PC-9 (cell line): ENCODE data around the gene GULP1. TPM values are rescaled to one million over a fixed set of nuclear protein-coding genes. Genes with fewer than 3 reads are reported as not detected.

Experiments used
- BruUV-seq: library from RNA; stranded (reverse); fragments of 400-500 nt; replicated peaks from 2 replicates; lab custom pipeline; 2021; lab: Mats Ljungman, UMichigan
- CTCF ChIA-PET: fragments of 300-600 bp; sonication (Branson Sonifier 250); formaldehyde crosslinking; loops from one replicate; lab custom pipeline; 2022; ENCODE audit warnings: antibody characterized with exemption; lab: Charles Lee
- POLR2A ChIA-PET: fragments of 300-600 bp; sonication (Branson Sonifier 250); formaldehyde crosslinking; loops from one replicate; lab custom pipeline; 2022; ENCODE audit warnings: antibody characterized with exemption; ENCODE audit not compliant: unreplicated experiment; lab: Charles Lee
- DNase-seq, 2 experiments: peaks; one replicate each; pipeline versions ENCODE4 v3.0.0 to v3.0.0-alpha.2; 2015 to 2022; ENCODE audit warnings: mixed read lengths in 1 of 2
- H2AFZ ChIP-seq: fragments of 200-600 bp; sonication (generic); 2 replicates; pipeline ENCODE4 v1.8.1; 2017; ENCODE audit warnings: antibody characterized with exemption
- H3F3A ChIP-seq: fragments of 200-600 bp; sonication (generic); 2 replicates; pipeline ENCODE4 v1.8.1; 2017; ENCODE audit warnings: antibody characterized with exemption, mild to moderate bottlenecking, low read depth; ENCODE audit not compliant: insufficient read depth
- H3K27ac ChIP-seq: fragments of 200-600 bp; sonication (generic); 2 replicates; pipeline ENCODE4 v1.6.1; 2016; ENCODE audit warnings: mixed run types
- H3K27me3 ChIP-seq: fragments of 200-600 bp; sonication (generic); 2 replicates; pipeline ENCODE4 v1.6.1; 2016; ENCODE audit warnings: low read depth, mixed run types; ENCODE audit not compliant: insufficient read depth
- H3K36me3 ChIP-seq: fragments of 200-600 bp; sonication (generic); 2 replicates; pipeline ENCODE4 v1.6.1; 2016; ENCODE audit warnings: low read depth, mixed run types
- H3K4me1 ChIP-seq: fragments of 200-600 bp; sonication (generic); replicated peaks from 2 replicates; pipeline ENCODE4 v1.6.1; 2016; ENCODE audit warnings: mixed run types; ENCODE audit not compliant: insufficient read depth
- H3K4me2 ChIP-seq: fragments of 200-600 bp; sonication (generic); 2 replicates; pipeline ENCODE4 v1.6.1; 2017; ENCODE audit warnings: mixed run types
- H3K4me3 ChIP-seq: fragments of 200-600 bp; sonication (generic); 2 replicates; pipeline ENCODE4 v1.6.1; 2016; ENCODE audit warnings: mixed run types
- H3K79me2 ChIP-seq: fragments of 200-600 bp; sonication (generic); 2 replicates; pipeline ENCODE4 v1.6.1; 2017; ENCODE audit warnings: low read depth, mixed run types
- H3K9me2 ChIP-seq: fragments of 200-600 bp; sonication (generic); 2 replicates; pipeline ENCODE4 v1.8.1; 2017; ENCODE audit warnings: mild to moderate bottlenecking; ENCODE audit not compliant: insufficient read depth
- H3K9me3 ChIP-seq: fragments of 200-600 bp; sonication (generic); 2 replicates; pipeline ENCODE4 v1.8.1; 2016; ENCODE audit warnings: low read depth; ENCODE audit not compliant: insufficient read depth
- H4K20me1 ChIP-seq: fragments of 200-600 bp; sonication (generic); 2 replicates; pipeline ENCODE4 v1.8.1; 2017; ENCODE audit not compliant: insufficient read depth
- EZH2 ChIP-seq: fragments of 200-600 bp; sonication (generic); IDR thresholded peaks from 2 replicates; pipeline ENCODE4 v1.8.0; 2017; ENCODE audit warnings: antibody characterized with exemption, low read depth
- intact Hi-C: fragments of 100-400 bp; cut with micrococcal nuclease; formaldehyde crosslinking; loops from one replicate; pipeline ENCODE4 v1.10.0; 2022; ENCODE audit not compliant: unreplicated experiment
- total RNA-seq: library from RNA; stranded (reverse); gene quantifications from 2 replicates; pipeline ENCODE4 v1.2.3, GENCODE V29; 2021
- TF ChIP-seq, protein P1 (sequence below): fragments of 200-600 bp; sonication (generic); conservative IDR thresholded peaks from 2 replicates; pipeline ENCODE4 v1.6.1; 2017; ENCODE audit warnings: mixed run types, antibody characterized with exemption, mild to moderate bottlenecking, moderate library complexity

GULP1 gene
- total RNA-seq, 1 experiment from 2014 or later: 38.0 TPM

DNA sequence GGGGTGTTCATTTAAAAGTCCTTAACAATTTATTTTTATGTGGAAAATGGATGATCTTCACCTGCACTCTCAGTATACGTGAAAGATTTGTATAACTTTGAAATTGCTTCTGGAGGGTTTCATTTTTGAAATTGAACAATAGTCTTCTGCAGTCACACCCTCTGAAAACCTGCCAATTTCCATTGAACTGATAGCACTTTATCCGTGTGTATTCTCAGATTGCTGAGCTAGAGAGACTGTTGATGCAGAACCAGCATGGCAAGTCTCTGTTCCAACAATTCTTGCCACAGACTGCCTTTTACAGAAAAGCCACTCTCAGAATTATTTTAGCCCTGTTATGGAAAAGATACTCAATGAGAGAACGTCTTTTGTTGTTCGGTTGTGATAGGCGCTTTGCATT is 6.6 kb upstream of the GULP1 start:
- no peak overlapping the region for H3K27ac ChIP-seq
- H3K4me2 ChIP-seq: no peak overlapping the region
- no peak overlapping the region for H3K4me3 ChIP-seq
- H3K4me1 ChIP-seq: no peaks in the 10 kb centered on the region
- no peaks in the 10 kb centered on the region for H4K20me1 ChIP-seq
- H3F3A ChIP-seq: no peaks in the 10 kb centered on the region
- no peaks in the 10 kb centered on the region; the same call in 1 of the 2 replicates for H3K9me3 ChIP-seq
- no peaks in the 10 kb centered on the region for H3K9me2 ChIP-seq
- H3K36me3 ChIP-seq: no peaks in the 10 kb centered on the region
- no peaks in the 10 kb centered on the region for H3K79me2 ChIP-seq
- H3K27me3 ChIP-seq: no peaks in the 10 kb centered on the region
- H2AFZ ChIP-seq: no peak overlapping the region
- TF ChIP-seq, protein P1, sequence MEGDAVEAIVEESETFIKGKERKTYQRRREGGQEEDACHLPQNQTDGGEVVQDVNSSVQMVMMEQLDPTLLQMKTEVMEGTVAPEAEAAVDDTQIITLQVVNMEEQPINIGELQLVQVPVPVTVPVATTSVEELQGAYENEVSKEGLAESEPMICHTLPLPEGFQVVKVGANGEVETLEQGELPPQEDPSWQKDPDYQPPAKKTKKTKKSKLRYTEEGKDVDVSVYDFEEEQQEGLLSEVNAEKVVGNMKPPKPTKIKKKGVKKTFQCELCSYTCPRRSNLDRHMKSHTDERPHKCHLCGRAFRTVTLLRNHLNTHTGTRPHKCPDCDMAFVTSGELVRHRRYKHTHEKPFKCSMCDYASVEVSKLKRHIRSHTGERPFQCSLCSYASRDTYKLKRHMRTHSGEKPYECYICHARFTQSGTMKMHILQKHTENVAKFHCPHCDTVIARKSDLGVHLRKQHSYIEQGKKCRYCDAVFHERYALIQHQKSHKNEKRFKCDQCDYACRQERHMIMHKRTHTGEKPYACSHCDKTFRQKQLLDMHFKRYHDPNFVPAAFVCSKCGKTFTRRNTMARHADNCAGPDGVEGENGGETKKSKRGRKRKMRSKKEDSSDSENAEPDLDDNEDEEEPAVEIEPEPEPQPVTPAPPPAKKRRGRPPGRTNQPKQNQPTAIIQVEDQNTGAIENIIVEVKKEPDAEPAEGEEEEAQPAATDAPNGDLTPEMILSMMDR: no peak
- no peak for TF ChIP-seq EZH2
- ChIA-PET POLR2A (no interaction called here), CTCF (no interaction called here)
- DNase-seq: no peak
- intact Hi-C loops: no loop called here
- no TSS peak for BruUV-seq

DNA sequence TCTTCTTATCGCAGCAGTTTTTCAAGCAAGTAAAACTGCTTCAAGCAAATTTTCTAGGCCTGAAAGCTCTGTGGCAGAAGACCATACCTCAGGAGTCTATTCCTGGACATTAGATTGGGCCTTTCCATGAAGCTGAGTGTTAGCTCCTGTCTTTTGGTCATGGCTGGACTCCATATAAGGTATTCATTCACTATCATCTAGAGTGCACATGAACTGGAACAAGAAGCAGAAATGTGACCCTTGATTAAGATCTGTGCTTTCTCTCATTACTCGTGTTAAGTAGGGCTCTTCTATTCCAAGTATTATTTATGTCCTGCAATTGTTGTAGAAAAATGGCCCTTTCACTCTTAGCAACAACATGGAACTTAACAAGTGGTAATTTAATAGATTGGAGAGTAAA is 5.9 kb upstream of the GULP1 start:
- ChIA-PET CTCF (no interaction called here), POLR2A (no interaction called here)
- DNase-seq: no peak
- intact Hi-C loops: no loop called here
- Histone ChIP-seq H2AFZ (no peak overlapping the region), H3K79me2 (no peaks in the 10 kb centered on the region), H3K36me3 (no peaks in the 10 kb centered on the region), H4K20me1 (no peaks in the 10 kb centered on the region), H3K27ac (no peak overlapping the region), H3K4me2 (no peak overlapping the region), H3K9me2 (no peaks in the 10 kb centered on the region), H3K4me1 (0 out of 2 replicates have a peak, but pooled peaks cover 5% of the 10 kb centered on the region), H3K4me3 (no peak overlapping the region), H3K27me3 (no peaks in the 10 kb centered on the region), H3K9me3 (no peaks in the 10 kb centered on the region; the same call in 1 of the 2 replicates), H3F3A (no peaks in the 10 kb centered on the region)
- TF ChIP-seq, protein P1: no peak
- TF ChIP-seq EZH2: no peak
- no TSS peak for BruUV-seq

GRCh38 chr2:188291142-188291616 is 495 bp upstream of the GULP1 start:
- Histone ChIP-seq H3K4me2 (peak overlapping the region; percentile 91), H3K4me3 (peak overlapping the region; percentile 83), H3K9me2 (no peaks in the 10 kb centered on the region), H3K79me2 (peaks cover 28% of the 10 kb centered on the region), H2AFZ (peak overlapping the region; percentile 92), H3K9me3 (no peaks in the 10 kb centered on the region; the same call in 1 of the 2 replicates), H3K4me1 (peaks cover 22% of the 10 kb centered on the region), H3K27me3 (no peaks in the 10 kb centered on the region), H3K36me3 (no peaks in the 10 kb centered on the region), H4K20me1 (no peaks in the 10 kb centered on the region), H3K27ac (peak overlapping the region; percentile 80), H3F3A (peaks cover 10% of the 10 kb centered on the region; the same call in 1 of the 2 replicates)
- no TSS peak for BruUV-seq
- ChIA-PET POLR2A (interaction anchor here (0.7 kb wide), 1 partner anchor 746 kb away, joined by 10 read pairs; no protein-coding TSS in a partner anchor), CTCF (interaction anchor here (1.0 kb wide), 1 partner anchor 221 kb away, joined by 3 read pairs; no protein-coding TSS in a partner anchor)
- DNase-seq: peak in 1 of 2 experiments; percentile 13
- TF ChIP-seq, protein P1: no peak
- no peak for TF ChIP-seq EZH2
- intact Hi-C loops: loop anchor here (5.0 to 10.0 kb wide), 2 partner anchors 221 to 786 kb away; no protein-coding TSS in a partner anchor
